DND-41 (cell line): ENCODE measurements around the gene ITGB2.

Experiments used
- EZH2 ChIP-seq: IDR thresholded peaks from 3 replicates; pipeline ENCODE4 v1.6.1; 2012; ENCODE audit warnings: borderline replicate concordance, low read depth, mild to moderate bottlenecking, moderate library complexity, low read length, inconsistent platforms; ENCODE audit not compliant: severe bottlenecking
- TF ChIP-seq, protein P1 (sequence below): IDR thresholded peaks from 2 replicates; pipeline ENCODE4 v1.5.1; 2012; ENCODE audit warnings: borderline replicate concordance, low read length, moderate library complexity, mild to moderate bottlenecking; ENCODE audit not compliant: poor library complexity, severe bottlenecking; ENCODE audit errors: extremely low read depth

GRCh38 chr21:44892095-44892494 lies 28.6 kb downstream of the ITGB2 start:
- TF ChIP-seq EZH2, result no peak
- TF ChIP-seq, protein P1, sequence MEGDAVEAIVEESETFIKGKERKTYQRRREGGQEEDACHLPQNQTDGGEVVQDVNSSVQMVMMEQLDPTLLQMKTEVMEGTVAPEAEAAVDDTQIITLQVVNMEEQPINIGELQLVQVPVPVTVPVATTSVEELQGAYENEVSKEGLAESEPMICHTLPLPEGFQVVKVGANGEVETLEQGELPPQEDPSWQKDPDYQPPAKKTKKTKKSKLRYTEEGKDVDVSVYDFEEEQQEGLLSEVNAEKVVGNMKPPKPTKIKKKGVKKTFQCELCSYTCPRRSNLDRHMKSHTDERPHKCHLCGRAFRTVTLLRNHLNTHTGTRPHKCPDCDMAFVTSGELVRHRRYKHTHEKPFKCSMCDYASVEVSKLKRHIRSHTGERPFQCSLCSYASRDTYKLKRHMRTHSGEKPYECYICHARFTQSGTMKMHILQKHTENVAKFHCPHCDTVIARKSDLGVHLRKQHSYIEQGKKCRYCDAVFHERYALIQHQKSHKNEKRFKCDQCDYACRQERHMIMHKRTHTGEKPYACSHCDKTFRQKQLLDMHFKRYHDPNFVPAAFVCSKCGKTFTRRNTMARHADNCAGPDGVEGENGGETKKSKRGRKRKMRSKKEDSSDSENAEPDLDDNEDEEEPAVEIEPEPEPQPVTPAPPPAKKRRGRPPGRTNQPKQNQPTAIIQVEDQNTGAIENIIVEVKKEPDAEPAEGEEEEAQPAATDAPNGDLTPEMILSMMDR, result no peak
